HFFc6 (cell line): Measurements from ENCODE around the gene NEDD4. TPM values are rescaled to one million over a fixed set of nuclear protein-coding genes. Genes with fewer than 3 reads are reported as not detected.
A peak's percentile ranks its signal among the peaks of the same experiment; 100 is the strongest.

ENCODE experiments used
- DNase-seq: peaks from one replicate; pipeline ENCODE4 v3.0.0-alpha.2; 2018
- H3K27ac Mint-ChIP-seq: 2 replicates; pipeline ENCODE4 v1.8.0; 2020; ENCODE audit warnings: mild to moderate bottlenecking, mixed read lengths
- H3K27me3 Mint-ChIP-seq: 2 replicates; pipeline ENCODE4 v1.8.0; 2021; ENCODE audit warnings: mild to moderate bottlenecking, moderate library complexity, mixed read lengths; ENCODE audit not compliant: insufficient read depth
- H3K36me3 Mint-ChIP-seq: 2 replicates; pipeline ENCODE4 v1.8.0; 2021; ENCODE audit warnings: low read depth, mixed read lengths
- H3K4me1 Mint-ChIP-seq: 2 replicates; pipeline ENCODE4 v1.8.0; 2020; ENCODE audit warnings: low read depth, mixed read lengths
- H3K4me3 Mint-ChIP-seq: 2 replicates; pipeline ENCODE4 v1.8.0; 2020; ENCODE audit warnings: mild to moderate bottlenecking, moderate library complexity, mixed read lengths
- H3K9me3 Mint-ChIP-seq: 2 replicates; pipeline ENCODE4 v1.8.0; 2020; ENCODE audit warnings: mild to moderate bottlenecking, mixed read lengths
- CTCF ChIP-seq: fragments of 200-600 bp; sonication (generic); IDR thresholded peaks from 2 replicates; pipeline ENCODE4 v1.5.0; 2021; ENCODE audit warnings: antibody characterized with exemption, mild to moderate bottlenecking
- total RNA-seq, 6 experiments: library from RNA; stranded (reverse); fragmentation: NEBNext Ultra II Directional; extraction: Animal tissue kit (Norgen Biotek cat#: 25700); gene quantifications; 2 replicates in 1 of 6; 3 replicates in 5 of 6; pipeline ENCODE4 v1.2.3, GENCODE V29; 2021

Gene NEDD4
- total RNA-seq, 6 experiments from 2014 or later = 27.0 to 37.7 (median 34.0) TPM

- Mint-ChIP-seq H3K27ac (no peak overlapping the region; the same call in 1 of the 2 replicates), H3K9me3 (peaks cover 18% of the 10 kb centered on the region), H3K4me1 (0 out of 2 replicates have a peak, but pooled peaks cover under 1% of the 10 kb centered on the region), H3K4me3 (no peak overlapping the region), H3K27me3 (no peaks in the 10 kb centered on the region; the same call in 1 of the 2 replicates), H3K36me3 (peaks cover 57% of the 10 kb centered on the region)
- TF ChIP-seq CTCF = no peak
- DNase-seq = no peak
Observed at GRCh38 chr15:55942332-55942731, 51.1 kb downstream of the NEDD4 start.

- Mint-ChIP-seq H3K27me3 (no peaks in the 10 kb centered on the region; the same call in 1 of the 2 replicates), H3K36me3 (peaks cover 42% of the 10 kb centered on the region), H3K4me3 (no peak overlapping the region), H3K4me1 (0 out of 2 replicates have a peak, but pooled peaks cover 5% of the 10 kb centered on the region), H3K27ac (no peak overlapping the region), H3K9me3 (peaks cover 27% of the 10 kb centered on the region)
- no peak for TF ChIP-seq CTCF
- peak; percentile 33 for DNase-seq
Observed at GRCh38 chr15:55937040-55937439, 56.4 kb downstream of the NEDD4 start.

GRCh38 chr15:55928955-55929354 is 64.5 kb downstream of the NEDD4 start:
- no peaks in the 10 kb centered on the region for H3K4me1 Mint-ChIP-seq
- 0 out of 2 replicates have a peak, but pooled peaks cover 10% of the 10 kb centered on the region for H3K9me3 Mint-ChIP-seq
- H3K27me3 Mint-ChIP-seq = no peaks in the 10 kb centered on the region; the same call in 1 of the 2 replicates
- no peak for DNase-seq
- H3K27ac Mint-ChIP-seq = no peak overlapping the region
- no peak overlapping the region for H3K4me3 Mint-ChIP-seq
- peaks cover 17% of the 10 kb centered on the region for H3K36me3 Mint-ChIP-seq
- no peak for TF ChIP-seq CTCF

GRCh38 chr15:55921744-55922143 is 71.7 kb downstream of the NEDD4 start:
- no peak for DNase-seq
- Mint-ChIP-seq H3K4me1 (peaks cover 27% of the 10 kb centered on the region), H3K9me3 (no peaks in the 10 kb centered on the region), H3K27ac (no peak overlapping the region), H3K4me3 (no peak overlapping the region), H3K36me3 (no peaks in the 10 kb centered on the region), H3K27me3 (no peaks in the 10 kb centered on the region; the same call in 1 of the 2 replicates)
- TF ChIP-seq CTCF = peak; percentile 52

- peak; percentile 85 for TF ChIP-seq CTCF
- peak overlapping the region; percentile 61 for H3K27ac Mint-ChIP-seq
- H3K4me1 Mint-ChIP-seq = peaks cover 44% of the 10 kb centered on the region
- peak; percentile 93 for DNase-seq
- no peaks in the 10 kb centered on the region for H3K27me3 Mint-ChIP-seq
- peaks cover 11% of the 10 kb centered on the region for H3K36me3 Mint-ChIP-seq
- peak overlapping the region; percentile 87; the same call in 1 of the 2 replicates for H3K4me3 Mint-ChIP-seq
- no peaks in the 10 kb centered on the region for H3K9me3 Mint-ChIP-seq
Observed at GRCh38 chr15:55917881-55918296, 75.5 kb downstream of the NEDD4 start.
